GM18951 (cell line): ENCODE measurements around the gene ROBO3.

Source experiments
- POLR2A ChIP-seq: IDR thresholded peaks from 4 replicates; pipeline ENCODE4 v1.6.1; 2011; ENCODE audit warnings: mild to moderate bottlenecking; ENCODE audit not compliant: insufficient read length, insufficient read depth; ENCODE audit errors: extremely low read depth
- in situ Hi-C: fragments of 300-500 bp; cut with MboI; formaldehyde crosslinking; loops from one replicate; pipeline ENCODE4 v1.12.0; 2022; ENCODE audit warnings: low sequenced_read_pairs, mixed read lengths, inconsistent platforms; ENCODE audit not compliant: unreplicated experiment

Gene ROBO3

DNA sequence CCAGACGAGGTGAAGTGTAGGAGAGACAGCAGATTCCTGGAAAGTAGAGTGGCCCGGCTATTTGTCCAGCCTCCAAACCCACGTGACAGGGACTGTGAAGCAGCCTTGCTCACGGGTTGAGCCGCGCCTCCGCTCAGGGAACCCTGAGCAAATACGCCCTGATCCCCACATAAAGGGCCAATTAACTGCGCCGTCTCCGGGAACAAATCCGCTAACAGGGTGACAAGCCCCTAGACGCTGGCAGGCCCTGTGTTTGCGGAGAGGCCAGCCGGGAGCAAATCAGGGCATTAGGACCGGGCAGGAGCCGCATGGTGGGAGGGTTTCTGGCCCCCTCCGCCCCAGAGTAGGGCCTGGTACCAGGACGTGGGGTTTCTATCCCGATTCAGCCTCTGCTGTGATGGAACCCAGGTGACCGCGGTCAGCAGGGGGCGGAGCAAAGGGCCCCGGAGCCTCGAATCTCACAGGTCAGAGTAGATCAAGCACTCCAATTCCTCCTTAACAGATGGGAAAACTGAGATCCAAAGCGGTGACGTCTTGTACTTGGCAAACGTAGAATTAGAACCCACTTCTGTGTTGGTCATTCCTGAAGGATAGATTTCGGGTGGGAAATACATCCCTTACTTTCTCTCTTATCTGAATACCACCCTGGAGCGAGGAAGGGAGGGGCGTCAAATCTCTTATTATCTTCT is 2.0 kb upstream of the ROBO3 start:
- no peak for TF ChIP-seq POLR2A
- in situ Hi-C loops = no loop called here

GRCh38 chr11:124863826-124864165 is 1.4 kb upstream of the ROBO3 start:
- no peak for TF ChIP-seq POLR2A
- in situ Hi-C loops = no loop called here

DNA sequence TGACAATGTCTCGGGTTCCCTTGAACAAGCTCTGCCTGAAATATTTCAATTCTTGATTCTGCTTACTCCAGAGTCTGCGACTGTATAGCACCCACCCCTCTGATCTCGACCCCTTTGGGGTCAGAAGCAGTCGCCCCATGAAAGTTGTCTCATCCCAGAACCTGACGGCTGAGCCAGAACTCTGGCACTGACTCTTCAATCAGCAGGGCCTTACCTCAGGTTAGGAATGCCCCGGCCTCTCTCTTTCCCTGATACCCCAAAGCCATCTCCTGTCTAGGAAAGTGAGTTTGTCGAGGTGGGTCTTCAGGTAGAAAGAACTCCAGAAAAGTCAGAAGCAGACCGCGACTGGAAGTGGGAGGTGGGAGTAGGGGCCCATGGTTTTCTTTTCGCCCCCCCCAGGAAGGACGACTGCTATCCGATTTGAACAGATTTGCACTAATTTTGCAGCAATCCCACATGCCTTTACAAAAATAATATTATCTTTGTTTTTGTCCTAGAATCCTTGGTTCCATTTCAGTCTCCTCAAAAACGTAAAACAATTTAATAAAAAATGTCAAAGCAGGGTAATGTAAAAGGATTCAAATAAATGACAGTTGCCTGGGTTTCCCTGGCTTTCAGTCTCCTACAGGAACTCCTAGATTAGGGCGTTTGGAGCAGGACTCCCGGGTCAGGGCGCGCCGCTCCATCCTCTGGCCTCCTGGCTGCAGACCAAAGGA is 898 bp upstream of the ROBO3 start:
- TF ChIP-seq POLR2A = no peak
- in situ Hi-C loops = no loop called here

- in situ Hi-C loops = no loop called here
- TF ChIP-seq POLR2A = no peak
These were observed 396 bp upstream of the ROBO3 start for GRCh38 chr11:124864892-124865180.

DNA sequence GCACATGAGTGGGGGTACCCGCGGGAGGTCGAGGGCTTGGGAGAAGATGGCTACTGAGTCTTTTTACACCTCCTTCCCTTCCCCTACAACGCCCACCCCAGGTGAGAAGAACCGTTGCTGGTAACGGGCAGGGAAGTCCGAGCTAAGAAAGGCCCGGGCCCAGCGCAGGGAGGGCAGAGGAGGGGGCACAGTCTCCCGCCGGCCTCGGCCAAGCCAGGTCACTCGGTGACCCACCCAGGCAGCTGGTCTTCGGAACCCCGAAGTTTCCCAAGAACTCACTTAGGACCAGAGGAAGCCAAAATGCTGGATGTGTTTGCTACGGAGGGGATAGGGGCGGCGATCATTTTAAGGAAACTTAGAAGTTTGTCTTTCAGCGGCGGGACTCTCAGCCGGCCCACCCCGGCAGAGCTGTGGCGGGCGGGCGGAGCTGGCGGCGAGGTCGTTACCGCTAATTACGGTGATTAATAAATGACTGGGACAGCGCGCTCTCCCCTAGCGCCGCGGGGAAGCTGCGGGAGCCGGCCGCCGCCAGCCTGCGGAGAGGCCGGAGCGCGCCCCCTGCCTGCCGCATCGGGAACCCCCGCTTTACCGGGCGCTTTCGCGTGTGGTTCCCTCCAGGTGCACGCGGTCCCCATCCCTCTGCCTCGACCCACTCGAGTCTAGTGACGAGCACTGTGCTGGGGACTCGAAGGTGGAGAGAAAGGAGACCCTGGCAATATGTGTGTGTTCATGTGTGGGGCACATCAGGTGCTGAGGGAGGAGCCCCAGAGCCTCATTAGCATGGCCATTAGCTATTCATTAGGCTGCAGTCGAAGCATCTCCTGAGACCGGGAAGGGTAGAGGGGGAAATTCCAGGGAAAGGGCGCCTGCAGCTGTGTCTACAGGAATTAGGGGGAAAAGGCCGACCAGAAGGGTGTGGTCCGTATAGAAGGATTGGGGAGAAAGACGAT is 945 bp downstream of the ROBO3 start:
- in situ Hi-C loops = no loop called here
- no peak for TF ChIP-seq POLR2A

- in situ Hi-C loops = no loop called here
- TF ChIP-seq POLR2A = no peak
These were observed 2.5 kb downstream of the ROBO3 start for GRCh38 chr11:124867700-124868099.

DNA sequence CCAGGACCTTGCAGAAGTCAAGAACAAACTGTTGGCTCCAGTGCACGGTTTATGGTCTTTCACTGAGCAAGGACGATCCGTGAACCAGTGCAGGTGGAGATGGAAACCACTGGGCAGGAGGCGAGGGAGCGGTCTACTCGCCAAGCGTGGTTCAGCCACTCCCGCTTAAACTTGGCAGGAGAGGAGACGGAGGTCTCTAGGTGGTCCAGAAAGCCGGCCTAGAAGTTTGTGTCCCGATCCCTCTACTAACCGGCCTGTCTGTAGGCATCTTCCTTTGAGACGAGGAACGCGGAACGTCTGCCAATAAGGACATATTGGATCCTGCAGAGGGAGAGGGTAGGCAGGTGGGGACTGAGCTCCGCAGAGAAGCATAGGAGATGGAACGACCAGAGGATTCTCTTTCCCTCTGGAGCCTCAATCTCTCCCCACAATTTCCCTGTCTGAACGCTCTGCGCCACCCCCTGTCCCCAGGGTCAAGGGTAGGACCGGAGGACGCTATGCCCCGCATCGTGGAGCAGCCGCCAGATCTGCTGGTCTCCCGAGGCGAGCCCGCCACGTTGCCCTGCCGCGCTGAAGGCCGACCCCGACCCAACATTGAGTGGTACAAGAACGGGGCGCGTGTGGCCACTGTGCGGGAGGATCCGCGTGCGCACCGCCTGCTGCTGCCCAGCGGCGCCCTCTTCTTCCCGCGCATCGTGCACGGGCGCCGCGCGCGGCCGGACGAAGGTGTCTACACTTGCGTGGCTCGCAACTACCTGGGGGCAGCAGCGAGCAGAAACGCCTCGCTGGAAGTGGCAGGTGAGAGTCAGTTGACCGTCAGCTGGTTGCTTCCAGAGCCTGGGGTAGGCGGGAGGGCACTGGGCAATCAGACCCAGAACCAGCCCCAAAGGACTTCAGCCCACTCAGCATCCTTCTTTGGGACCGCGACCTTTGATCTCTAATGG is 3.4 kb downstream of the ROBO3 start:
- no peak for TF ChIP-seq POLR2A
- in situ Hi-C loops = no loop called here

GRCh38 chr11:124869331-124869730 is 4.1 kb downstream of the ROBO3 start:
- in situ Hi-C loops = no loop called here
- no peak for TF ChIP-seq POLR2A

- in situ Hi-C loops = no loop called here
- no peak for TF ChIP-seq POLR2A
These were observed 4.7 kb downstream of the ROBO3 start for GRCh38 chr11:124869856-124870387.

DNA sequence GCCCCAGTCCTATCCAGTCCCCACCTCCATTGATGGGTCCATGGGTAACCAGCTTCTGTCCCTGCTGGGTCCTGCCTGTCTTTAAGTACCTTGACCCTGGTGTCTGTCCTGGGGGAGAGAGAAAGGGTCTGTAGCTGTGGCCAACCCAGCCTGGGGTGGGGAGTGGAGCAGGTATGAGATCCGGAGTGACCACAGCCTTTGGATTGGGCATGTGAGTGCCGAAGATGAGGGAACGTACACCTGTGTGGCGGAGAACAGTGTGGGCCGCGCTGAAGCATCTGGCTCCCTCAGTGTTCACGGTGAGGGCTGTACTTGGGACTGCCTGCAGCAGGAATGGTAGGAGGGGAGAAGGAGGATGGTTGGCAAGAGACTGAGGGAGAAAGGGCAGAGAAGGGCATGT is 5.2 kb downstream of the ROBO3 start:
- TF ChIP-seq POLR2A = no peak
- in situ Hi-C loops = no loop called here

GRCh38 chr11:124872280-124872679 is 7.0 kb downstream of the ROBO3 start:
- TF ChIP-seq POLR2A = no peak
- in situ Hi-C loops = no loop called here

- no peak for TF ChIP-seq POLR2A
- in situ Hi-C loops = no loop called here
These were observed 7.5 kb downstream of the ROBO3 start for GRCh38 chr11:124872741-124873140.

- no peak for TF ChIP-seq POLR2A
- in situ Hi-C loops = no loop called here
These were observed 8.7 kb downstream of the ROBO3 start for GRCh38 chr11:124873951-124874350.
